SJSA1 (cell line): ENCODE measurements around the gene PDPK1. TPM values are rescaled to one million over a fixed set of nuclear protein-coding genes. Genes with fewer than 3 reads are reported as not detected.

ENCODE experiments used
- DNase-seq, 2 experiments: peaks; one replicate each; pipeline ENCODE4 v3.0.0-alpha.2; 2015 to 2020; ENCODE audit warnings: low spot score in 2 of 2, low read depth in 1 of 2
- H3K27ac ChIP-seq: fragments of 250-450 bp; sonication (Bioruptor Pico); 2 replicates; pipeline ENCODE4 v1.5.1; 2020; ENCODE audit warnings: mild to moderate bottlenecking, moderate library complexity
- H3K27me3 ChIP-seq: fragments of 250-450 bp; sonication (Bioruptor Pico); replicated peaks from 2 replicates; pipeline ENCODE4 v1.5.1; 2020; ENCODE audit warnings: mild to moderate bottlenecking, moderate library complexity
- H3K36me3 ChIP-seq: fragments of 250-450 bp; sonication (Bioruptor Pico); 2 replicates; pipeline ENCODE4 v1.5.1; 2020; ENCODE audit warnings: mild to moderate bottlenecking
- H3K4me1 ChIP-seq: fragments of 250-450 bp; sonication (Bioruptor Pico); replicated peaks from 2 replicates; pipeline ENCODE4 v1.6.1; 2021; ENCODE audit warnings: mild to moderate bottlenecking
- H3K4me3 ChIP-seq: fragments of 250-450 bp; sonication (Bioruptor Pico); 2 replicates; pipeline ENCODE4 v1.5.1; 2020; ENCODE audit warnings: mild to moderate bottlenecking
- H3K9me3 ChIP-seq: fragments of 250-450 bp; sonication (Bioruptor Pico); replicated peaks from 2 replicates; pipeline ENCODE4 v1.5.1; 2020; ENCODE audit warnings: mild to moderate bottlenecking
- total RNA-seq: library from RNA; depleted of rRNA; stranded (reverse); fragments of >200 nt; shearing (Covaris generic); gene quantifications from 2 replicates; pipeline ENCODE4 v1.2.3, GENCODE V29; 2014

PDPK1 gene
- total RNA-seq, 1 experiment from 2014 or later, result 20.3 TPM

DNA sequence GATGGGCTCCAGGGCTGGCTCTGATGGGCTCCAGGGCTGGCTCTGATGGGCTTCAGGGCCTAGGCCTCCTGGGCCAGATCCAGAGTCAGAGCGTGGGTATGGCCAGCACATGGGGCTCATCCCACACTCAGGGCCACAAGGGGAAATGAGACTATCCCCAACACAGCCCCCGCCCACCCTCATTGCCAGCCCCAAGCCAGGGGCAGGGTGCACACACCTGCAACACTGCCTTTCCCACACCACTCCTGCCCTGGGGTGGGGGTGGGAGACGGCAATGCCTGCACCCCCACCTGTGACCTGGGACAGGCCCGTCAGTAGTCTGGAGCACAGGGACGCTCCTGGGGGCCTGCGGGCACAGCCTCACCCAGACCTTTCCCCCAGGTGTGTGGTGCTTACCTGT lies 38.4 kb upstream of the PDPK1 start:
- Histone ChIP-seq H3K4me3 (no peak overlapping the region), H3K27me3 (no peaks in the 10 kb centered on the region; the same call in 1 of the 2 replicates), H3K36me3 (peaks cover 33% of the 10 kb centered on the region), H3K27ac (no peak overlapping the region), H3K9me3 (peaks cover 3% of the 10 kb centered on the region; the same call in 1 of the 2 replicates), H3K4me1 (peaks cover 17% of the 10 kb centered on the region)
- DNase-seq, result no peak

DNA sequence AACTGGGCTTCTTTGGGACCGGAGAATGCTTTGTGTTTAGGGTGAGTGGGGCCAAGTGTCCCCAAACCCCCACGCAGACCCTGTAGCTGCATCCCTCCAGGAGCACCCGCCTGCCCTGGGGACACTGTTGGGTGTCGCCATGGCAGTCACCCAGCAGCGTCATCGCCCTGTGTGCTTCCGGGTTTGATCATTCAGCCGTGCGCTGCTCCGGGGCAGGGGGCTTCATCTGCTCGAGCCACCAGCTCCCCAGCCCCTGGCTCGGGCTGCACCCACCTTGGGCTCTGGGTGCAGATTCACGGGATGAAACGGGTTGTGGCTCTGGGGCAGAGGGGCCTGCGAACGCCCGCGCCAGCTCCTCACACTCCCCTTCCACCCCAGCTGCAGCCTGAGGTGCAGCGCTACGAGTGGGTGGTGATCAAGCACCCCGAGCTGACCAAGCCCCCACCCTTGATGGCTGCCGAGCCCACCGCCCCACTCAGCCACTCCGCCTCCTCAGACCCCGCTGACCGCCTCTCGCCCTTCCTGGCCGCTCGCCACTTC lies 37.9 kb upstream of the PDPK1 start:
- Histone ChIP-seq H3K36me3 (peaks cover 33% of the 10 kb centered on the region), H3K4me1 (peaks cover 17% of the 10 kb centered on the region), H3K4me3 (no peak overlapping the region), H3K27me3 (no peaks in the 10 kb centered on the region; the same call in 1 of the 2 replicates), H3K27ac (no peak overlapping the region), H3K9me3 (peaks cover 3% of the 10 kb centered on the region; the same call in 1 of the 2 replicates)
- DNase-seq, result no peak

DNA sequence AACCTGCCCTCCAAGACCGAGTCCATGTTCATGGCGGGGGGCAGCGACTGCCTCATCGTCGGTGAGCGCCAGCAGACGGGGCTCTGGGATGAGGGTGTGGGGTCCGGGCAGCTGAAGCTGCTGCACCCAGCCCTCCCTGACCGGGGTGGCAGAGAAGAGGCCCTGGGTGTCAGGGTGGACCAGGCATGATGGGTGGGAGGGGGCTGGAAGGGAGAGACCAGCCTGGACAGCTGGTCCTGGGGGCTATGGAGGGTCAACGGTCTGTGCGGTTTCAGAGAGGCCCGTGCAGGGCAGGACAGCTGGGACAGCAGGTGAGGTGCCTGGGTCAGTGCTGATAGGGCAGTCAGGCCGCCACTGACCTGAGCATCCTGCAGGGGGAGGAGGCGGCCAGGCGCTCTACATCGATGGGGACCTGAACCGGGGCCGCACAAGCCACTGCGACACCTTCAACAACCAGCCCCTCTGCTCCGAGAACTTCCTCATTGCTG lies 37.3 kb upstream of the PDPK1 start:
- no peak overlapping the region for H3K4me3 ChIP-seq
- peaks cover 3% of the 10 kb centered on the region; the same call in 1 of the 2 replicates for H3K9me3 ChIP-seq
- no peak overlapping the region for H3K27ac ChIP-seq
- H3K36me3 ChIP-seq, result peaks cover 33% of the 10 kb centered on the region
- no peaks in the 10 kb centered on the region; the same call in 1 of the 2 replicates for H3K27me3 ChIP-seq
- no peak for DNase-seq
- H3K4me1 ChIP-seq, result peaks cover 17% of the 10 kb centered on the region

DNA sequence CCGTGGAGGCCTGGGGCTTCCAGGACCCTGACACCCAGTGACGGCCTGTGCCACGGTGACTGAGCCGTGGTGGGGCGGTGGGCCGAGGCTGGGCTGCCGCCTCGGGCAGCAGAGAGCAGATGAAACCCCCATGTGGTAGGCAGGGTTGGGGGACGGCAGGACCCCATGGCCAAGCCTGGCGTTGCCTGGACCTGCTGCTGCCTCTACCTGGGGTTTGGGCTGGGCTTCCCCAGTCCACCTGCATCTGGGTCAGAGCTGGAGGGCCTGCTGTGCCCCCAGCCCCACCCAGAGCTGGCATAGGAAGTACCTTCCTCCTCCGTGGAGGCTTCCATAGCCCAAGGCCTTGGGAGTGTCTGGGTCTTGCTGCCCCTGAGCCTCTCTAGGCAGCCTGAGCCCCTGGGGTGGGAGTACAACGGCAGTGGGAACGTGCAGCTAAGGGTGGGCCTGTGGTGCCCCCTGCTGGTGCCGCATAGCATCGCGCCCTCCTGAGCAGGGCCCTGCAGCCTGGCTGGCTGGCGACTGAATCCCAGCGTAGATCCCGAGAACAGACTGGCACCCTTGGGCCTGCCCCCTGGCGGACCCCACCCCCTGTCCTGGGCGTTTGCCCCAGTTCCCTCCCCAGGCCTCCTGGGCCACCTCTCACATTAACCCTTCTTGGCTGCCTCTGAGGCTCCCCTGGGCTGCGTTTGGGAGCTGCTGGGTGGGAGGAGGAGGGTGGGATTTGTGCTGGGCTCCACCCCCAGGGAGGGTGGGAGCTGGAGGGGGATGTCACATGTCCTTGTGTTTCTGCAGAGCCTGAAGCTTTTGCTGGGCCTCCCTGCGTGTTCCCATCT lies 36.7 kb upstream of the PDPK1 start:
- H3K36me3 ChIP-seq, result peaks cover 32% of the 10 kb centered on the region
- peaks cover 17% of the 10 kb centered on the region for H3K4me1 ChIP-seq
- no peak overlapping the region for H3K27ac ChIP-seq
- H3K4me3 ChIP-seq, result no peak overlapping the region
- H3K27me3 ChIP-seq, result no peaks in the 10 kb centered on the region; the same call in 1 of the 2 replicates
- H3K9me3 ChIP-seq, result peaks cover 3% of the 10 kb centered on the region; the same call in 1 of the 2 replicates
- peak; percentile 61 to 80 for DNase-seq

DNA sequence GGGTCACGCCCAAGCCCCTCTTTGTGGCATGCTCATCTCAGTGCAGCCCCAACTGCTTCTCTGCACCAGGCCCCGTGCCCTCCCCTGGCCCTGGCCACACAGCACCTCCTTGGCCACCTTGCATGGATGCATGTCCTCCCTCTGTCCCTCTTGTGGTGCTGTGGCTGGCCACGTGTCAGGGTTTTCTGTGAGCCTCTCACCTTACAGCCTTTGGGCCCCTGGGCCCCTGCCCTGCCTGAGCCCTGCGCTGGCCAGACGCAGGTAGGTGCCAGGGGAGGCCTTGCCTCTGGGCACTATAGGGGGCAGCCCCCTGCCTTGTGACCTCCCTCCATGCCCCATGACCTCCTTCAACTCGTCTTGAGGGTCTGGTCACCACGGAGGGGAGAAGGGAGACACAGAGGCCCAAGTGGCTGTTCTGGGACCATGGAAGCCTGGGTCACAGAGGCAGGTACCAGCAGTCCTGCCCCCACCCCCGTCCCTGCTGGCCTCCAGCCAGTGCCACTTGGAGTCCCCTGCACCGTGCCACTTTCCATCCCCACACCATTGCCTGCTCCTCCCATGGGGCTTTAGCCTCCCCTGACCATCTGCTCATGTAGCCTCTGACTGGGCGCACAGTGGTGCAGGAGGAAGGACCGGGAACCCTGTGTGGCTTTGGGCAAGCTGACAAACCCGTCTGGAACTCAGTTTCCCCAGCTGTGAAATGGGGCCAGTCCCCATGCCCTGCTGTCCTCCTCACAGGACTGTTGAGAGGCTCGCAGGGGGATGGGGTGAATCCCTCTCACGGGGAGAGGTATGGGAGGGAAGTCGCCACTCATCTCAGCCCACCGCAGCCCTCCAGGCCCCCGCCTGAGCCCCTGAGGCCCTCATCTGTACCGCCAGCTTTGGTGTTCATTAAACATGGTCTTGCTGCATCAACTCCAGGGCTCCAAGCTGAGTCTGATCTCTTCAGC lies 35.6 kb upstream of the PDPK1 start:
- Histone ChIP-seq H3K36me3 (peaks cover 21% of the 10 kb centered on the region), H3K27me3 (no peaks in the 10 kb centered on the region; the same call in 1 of the 2 replicates), H3K9me3 (peaks cover 3% of the 10 kb centered on the region; the same call in 1 of the 2 replicates), H3K4me1 (peaks cover 13% of the 10 kb centered on the region), H3K4me3 (no peak overlapping the region), H3K27ac (no peak overlapping the region)
- DNase-seq, result no peak

DNA sequence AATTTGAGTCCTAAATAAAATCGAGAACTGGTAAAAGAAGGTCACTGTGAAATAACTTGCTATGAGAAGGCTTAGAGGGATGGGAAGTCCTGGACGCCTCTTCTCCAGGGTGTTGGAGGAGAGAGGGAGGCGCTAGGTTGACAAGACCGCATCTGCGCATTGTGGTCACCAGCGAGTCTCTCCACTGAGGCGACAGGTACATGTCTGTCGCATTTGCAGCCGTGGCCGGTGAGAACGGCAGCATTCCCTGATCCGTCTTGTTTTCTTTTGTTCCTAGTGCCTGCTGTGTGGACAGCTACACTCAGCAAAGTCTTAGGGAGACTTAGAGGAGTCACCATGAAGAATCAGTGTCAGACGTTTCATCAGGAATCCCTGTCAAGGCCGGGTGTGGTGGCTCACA lies 32.1 kb upstream of the PDPK1 start:
- Histone ChIP-seq H3K4me3 (no peak overlapping the region), H3K4me1 (peaks cover 7% of the 10 kb centered on the region), H3K9me3 (peaks cover 3% of the 10 kb centered on the region; the same call in 1 of the 2 replicates), H3K36me3 (peaks cover 4% of the 10 kb centered on the region; the same call in 1 of the 2 replicates), H3K27me3 (no peaks in the 10 kb centered on the region; the same call in 1 of the 2 replicates), H3K27ac (no peak overlapping the region)
- no peak for DNase-seq

DNA sequence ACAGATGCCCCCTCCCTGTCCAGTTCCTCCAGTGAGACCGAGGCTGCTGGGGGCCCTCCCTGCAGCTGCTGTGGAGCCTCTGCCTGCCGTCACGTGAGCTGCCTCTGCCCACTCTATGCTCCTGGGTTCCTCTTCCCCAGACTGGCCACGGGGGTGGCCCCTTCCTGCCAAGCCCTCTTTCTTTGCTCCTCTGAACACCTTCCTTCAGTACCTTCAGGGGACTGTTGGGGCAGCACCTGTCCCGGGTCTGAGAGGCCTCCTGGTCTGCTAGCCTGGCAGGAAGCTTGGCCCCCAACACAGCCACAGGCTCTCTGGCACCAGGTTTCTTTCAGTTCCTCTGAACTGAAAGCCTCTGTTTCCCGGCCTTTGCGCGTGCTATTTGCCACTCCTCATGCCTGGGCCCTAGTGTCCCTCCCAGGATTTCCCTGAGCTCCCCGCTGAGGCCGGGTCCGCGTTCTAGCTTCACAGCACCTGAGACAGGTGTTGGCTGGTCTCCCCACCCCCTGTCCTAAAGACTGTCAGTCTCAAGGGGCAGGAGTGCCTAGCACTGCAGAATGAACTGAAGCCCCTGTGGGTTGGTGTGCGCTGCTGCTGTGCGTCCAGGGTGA lies 30.7 kb upstream of the PDPK1 start:
- no peak overlapping the region for H3K27ac ChIP-seq
- peaks cover 7% of the 10 kb centered on the region for H3K4me1 ChIP-seq
- H3K27me3 ChIP-seq, result no peaks in the 10 kb centered on the region
- H3K36me3 ChIP-seq, result no peaks in the 10 kb centered on the region
- no peak for DNase-seq
- H3K9me3 ChIP-seq, result no peaks in the 10 kb centered on the region
- H3K4me3 ChIP-seq, result no peak overlapping the region

DNA sequence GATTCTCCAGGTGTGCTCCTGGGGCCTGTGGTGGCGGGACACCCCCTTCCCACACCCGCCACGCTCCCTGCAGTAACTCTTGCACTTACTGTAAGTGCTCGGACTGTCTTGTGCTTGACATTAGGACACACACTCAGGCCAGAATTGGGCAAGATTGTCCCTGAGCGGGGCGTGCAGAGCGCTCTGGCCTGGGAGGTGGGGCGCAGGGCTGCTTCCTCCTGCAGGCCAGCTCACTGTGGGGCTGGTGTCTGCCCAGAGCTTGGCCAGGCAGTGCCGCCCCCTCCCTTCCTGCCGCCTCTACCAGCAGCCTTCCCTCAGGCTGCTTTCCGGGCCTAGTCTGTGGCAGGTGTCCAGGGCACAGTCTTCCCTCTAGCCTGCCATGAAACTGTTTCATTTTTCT lies 30.2 kb upstream of the PDPK1 start:
- H3K4me1 ChIP-seq, result peaks cover 7% of the 10 kb centered on the region
- no peak for DNase-seq

DNA sequence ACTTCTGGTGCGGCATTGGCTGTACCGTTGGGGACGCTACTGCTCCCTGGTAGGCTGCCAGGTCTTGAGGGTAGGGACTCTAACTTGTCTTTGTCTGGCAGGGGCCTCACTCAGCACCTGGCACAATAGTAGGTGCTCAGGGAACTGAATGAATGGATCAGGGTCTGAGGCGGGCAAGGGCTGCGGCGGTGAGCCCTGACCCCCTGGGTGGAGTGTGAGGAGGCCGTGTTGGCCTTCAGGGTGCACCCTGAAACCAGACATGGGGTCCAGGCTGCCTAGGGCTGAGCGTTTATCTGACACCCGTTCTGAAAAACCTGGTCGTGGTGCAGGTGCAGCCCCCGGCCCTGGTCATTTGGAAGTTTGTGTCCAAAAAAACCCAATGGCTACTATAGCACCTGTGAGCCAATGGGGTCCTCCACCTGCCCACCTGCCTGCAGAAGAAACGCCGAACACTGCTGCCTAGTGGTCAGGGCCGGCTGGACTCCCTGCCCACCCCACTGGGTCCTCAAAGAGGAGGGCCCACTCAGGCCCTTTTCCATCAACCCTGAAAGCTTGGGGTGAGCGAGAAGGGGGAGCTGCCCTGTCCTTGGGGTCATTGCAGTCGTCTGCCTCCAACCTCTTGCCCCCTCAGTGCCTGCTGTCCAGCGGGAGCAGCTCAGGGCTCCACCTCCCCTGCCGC lies 29.0 kb upstream of the PDPK1 start:
- Histone ChIP-seq H3K36me3 (peaks cover 3% of the 10 kb centered on the region), H3K27ac (no peak overlapping the region), H3K9me3 (no peaks in the 10 kb centered on the region; the same call in 1 of the 2 replicates), H3K4me3 (no peak overlapping the region), H3K27me3 (no peaks in the 10 kb centered on the region), H3K4me1 (peaks cover 13% of the 10 kb centered on the region)
- no peak for DNase-seq

More for the DNA sequence above, 30.2 kb upstream of the PDPK1 start:
- Histone ChIP-seq H3K27ac (no peak overlapping the region), H3K4me3 (no peak overlapping the region), H3K36me3 (no peaks in the 10 kb centered on the region), H3K27me3 (no peaks in the 10 kb centered on the region), H3K9me3 (no peaks in the 10 kb centered on the region)

DNA sequence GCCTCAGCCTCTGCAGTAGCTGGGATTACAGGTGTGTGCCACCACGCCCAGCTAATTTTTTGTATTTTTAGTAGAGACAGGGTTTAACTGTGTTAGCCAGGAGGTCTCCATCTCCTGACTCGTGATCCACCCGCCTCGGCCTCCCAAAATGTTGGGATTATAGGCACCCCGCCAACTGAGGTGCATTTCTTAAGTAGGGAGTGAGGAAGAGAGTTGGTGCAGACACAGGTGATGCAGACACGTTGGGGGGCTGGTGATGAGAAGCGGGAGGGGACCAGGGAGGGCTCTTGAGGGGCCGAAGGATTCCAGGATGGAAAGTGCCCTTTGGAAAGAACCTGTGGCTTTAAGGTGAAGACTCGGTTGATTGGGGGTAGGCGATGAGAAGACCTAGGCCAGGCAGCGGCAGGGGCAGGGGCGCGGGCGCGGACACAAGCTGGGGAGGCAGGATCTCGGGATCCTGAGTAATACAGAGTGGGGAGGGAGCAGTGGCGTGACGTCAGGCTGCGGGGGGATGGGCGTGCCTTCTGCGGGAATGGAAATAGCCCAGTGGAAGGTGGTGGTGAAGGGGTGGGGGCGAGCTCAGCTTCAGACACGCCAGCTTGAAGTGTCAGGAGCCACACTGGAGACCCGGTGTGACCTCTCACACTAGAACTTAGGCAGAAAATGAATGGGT lies 26.6 kb upstream of the PDPK1 start:
- peak in 1 of 2 experiments; percentile 61 for DNase-seq
- H3K9me3 ChIP-seq, result no peaks in the 10 kb centered on the region; the same call in 1 of the 2 replicates
- H3K4me3 ChIP-seq, result no peak overlapping the region
- H3K36me3 ChIP-seq, result peaks cover 17% of the 10 kb centered on the region
- no peak overlapping the region for H3K27ac ChIP-seq
- no peaks in the 10 kb centered on the region for H3K27me3 ChIP-seq
- peaks cover 26% of the 10 kb centered on the region for H3K4me1 ChIP-seq

DNA sequence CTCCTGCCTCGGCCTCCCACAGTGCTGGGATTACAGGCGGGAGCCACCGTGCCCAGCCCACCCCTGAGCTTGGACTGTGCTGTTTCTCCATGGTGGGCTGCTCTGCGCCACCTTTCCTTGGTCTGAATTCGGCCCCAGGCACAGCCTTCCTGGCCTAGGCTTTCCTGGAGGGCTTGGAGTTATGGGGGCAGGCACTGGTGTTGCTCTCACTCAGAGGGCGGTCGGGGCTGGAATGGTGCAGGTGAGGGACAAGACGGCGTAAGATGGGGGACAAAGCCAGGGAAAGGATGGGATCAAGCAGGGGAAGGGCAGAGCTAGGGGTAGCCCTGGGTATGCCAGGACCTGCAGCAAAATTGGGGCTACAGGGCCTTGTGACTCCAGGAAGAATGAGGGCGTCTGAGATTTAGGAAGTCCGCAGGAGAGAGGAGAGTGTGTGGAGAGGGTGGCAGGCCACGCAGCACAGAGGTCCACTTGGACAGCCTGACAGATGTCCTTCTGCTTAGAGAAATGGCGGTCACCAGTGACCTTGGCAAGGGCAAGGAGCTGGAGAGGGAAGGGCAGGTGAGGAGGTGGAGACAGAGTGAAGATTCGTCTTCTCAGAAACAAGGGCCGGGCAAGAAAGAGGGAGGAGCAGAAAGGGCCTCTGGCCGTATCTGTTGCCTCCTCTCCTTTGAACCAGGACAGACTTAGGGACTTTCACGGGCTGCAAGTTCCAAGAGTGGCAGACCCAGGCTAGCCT lies 25.7 kb upstream of the PDPK1 start:
- peaks cover 30% of the 10 kb centered on the region for H3K4me1 ChIP-seq
- H3K9me3 ChIP-seq, result no peaks in the 10 kb centered on the region; the same call in 1 of the 2 replicates
- no peak overlapping the region for H3K27ac ChIP-seq
- no peak overlapping the region for H3K4me3 ChIP-seq
- DNase-seq, result peak in 1 of 2 experiments; percentile 42
- H3K36me3 ChIP-seq, result peaks cover 25% of the 10 kb centered on the region
- no peaks in the 10 kb centered on the region for H3K27me3 ChIP-seq
